ENCODE measurements around the gene WFDC9.
"Not testable (repeated sequence)": the region's sequence is repeated elsewhere in the genome, so short reads cannot be mapped to it uniquely, and the experiment has no call there.

Gene WFDC9

DNA sequence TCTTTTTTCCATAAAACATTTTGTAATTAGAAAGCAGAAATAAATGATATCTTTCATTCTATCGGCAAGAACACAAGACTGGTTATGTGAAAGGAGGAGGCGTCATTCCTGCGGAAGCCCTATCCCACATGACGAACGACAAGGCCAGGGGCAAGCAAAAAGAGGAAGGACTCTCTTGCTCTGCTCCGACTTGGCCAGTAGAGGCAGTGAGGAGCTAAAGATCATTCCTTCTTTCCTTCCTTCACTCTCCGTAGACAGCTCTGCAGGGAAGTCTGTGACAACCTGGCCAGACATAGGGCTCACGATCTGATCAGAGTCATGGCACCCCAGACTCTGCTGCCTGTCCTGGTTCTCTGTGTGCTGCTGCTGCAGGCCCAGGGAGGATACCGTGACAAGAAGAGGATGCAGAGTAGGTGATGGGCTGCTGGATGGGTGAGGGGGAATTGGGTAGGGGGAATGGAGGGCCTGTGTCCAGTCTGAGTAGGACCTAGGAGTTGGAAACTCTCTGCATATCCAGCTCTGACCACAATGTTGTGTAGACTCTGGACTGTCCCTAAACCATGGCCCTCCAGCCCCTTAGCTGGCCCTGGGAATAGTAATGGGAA is 1.5 kb downstream of the WFDC9 start, which contains the start of gene WFDC10A:
Gene WFDC10A, plus strand, starts transcription at position 244 of the 605 bp plus-strand sequence. Its CDS starts 75 bp downstream, at position 319.
- DNase-seq (ENCODE audit: low read depth in 1 of 2, low spot score in 1 of 2) = peak; percentile 69 to 80
- in situ Hi-C loops (cut with HindIII; ENCODE audit: low pct_unique_long_range_greater_than_20kb, low sequenced_read_pairs) = no loop called here
- no peak for TF ChIP-seq JUND (IDR thresholded peaks at IDR 0.05; ENCODE audit: low read depth)

- in situ Hi-C loops (cut with HindIII; ENCODE audit: low pct_unique_long_range_greater_than_20kb, low sequenced_read_pairs) = no loop called here
- no peak for TF ChIP-seq JUND (IDR thresholded peaks at IDR 0.05; ENCODE audit: low read depth)
- no peak for DNase-seq (ENCODE audit: low read depth in 1 of 2, low spot score in 1 of 2)
Measured at GRCh38 chr20:45626540-45626939, 4.5 kb downstream of the WFDC9 start.

GRCh38 chr20:45621593-45621992 is 9.5 kb downstream of the WFDC9 start:
- in situ Hi-C loops (cut with HindIII; ENCODE audit: low pct_unique_long_range_greater_than_20kb, low sequenced_read_pairs) = no loop called here
- TF ChIP-seq JUND (IDR thresholded peaks at IDR 0.05; ENCODE audit: low read depth) = no peak

DNA sequence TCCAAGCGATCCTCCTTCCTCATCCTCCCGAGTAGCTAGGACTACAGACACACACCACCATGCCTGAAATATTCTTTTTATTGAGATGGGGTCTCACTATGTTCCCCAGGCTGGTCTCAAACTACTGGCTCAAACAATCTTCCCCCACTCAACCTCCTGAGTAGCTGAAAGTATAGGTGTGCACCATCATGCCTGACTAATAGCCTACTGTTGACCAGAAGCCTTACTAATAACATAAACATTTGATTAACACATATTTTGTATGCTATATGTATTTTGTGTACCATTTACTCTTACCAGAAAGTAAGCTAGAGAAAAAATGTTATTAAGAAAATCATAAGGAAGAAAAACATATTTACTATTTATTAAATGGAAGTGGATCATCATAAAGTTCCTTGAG is 13.5 kb downstream of the WFDC9 start:
- TF ChIP-seq JUND (IDR thresholded peaks at IDR 0.05; ENCODE audit: low read depth) = no peak
- in situ Hi-C loops (cut with HindIII; ENCODE audit: low pct_unique_long_range_greater_than_20kb, low sequenced_read_pairs) = no loop called here
- no peak for DNase-seq (ENCODE audit: low read depth in 1 of 2, low spot score in 1 of 2)

More at GRCh38 chr20:45621593-45621992, 9.5 kb downstream of the WFDC9 start:
- DNase-seq (ENCODE audit: low read depth in 1 of 2, low spot score in 1 of 2) = no peak

DNA sequence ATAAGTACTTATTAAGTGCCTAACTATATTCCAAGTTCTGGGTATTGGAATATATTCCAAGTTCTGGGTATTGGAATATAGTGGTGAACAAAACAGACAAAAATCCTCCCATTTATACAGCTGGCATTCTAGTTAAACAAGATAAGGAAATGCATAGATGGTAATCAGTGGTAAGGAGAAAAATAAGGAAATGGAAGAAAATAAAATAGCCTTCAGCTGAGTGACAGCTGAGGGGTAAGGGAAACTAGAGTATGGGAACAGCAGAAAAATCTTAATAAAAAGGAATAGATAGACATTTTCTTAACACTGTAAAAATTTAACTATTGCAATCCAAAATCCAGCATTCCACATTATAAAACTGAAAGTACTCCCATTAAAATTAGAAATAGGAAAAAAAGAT is 18.8 kb downstream of the WFDC9 start:
- no peak for TF ChIP-seq JUND (IDR thresholded peaks at IDR 0.05; ENCODE audit: low read depth)
- in situ Hi-C loops (cut with HindIII; ENCODE audit: low pct_unique_long_range_greater_than_20kb, low sequenced_read_pairs) = no loop called here
- DNase-seq (ENCODE audit: low read depth in 1 of 2, low spot score in 1 of 2) = no peak

DNA sequence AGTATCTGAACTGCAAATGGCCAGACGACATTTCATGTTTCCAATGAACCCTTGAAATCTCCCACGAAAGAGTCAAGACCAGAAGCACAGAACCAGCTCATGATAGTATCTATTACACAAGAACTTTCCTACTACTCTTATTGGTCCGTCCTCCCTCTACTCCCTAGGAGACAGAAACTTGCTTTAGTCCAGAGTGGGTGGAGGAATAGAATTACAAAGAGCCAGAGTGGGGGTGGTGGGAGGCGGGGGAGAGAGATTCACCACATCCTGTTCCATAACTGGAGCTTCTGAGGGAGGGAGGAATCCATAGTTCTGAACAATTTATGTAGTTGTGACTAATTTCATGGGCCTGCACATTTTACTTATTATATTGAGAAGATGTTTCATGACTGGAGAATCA is 20.0 kb downstream of the WFDC9 start:
- DNase-seq (ENCODE audit: low read depth in 1 of 2, low spot score in 1 of 2) = peak in 1 of 2 experiments; percentile 73
- no peak for TF ChIP-seq JUND (IDR thresholded peaks at IDR 0.05; ENCODE audit: low read depth)
- in situ Hi-C loops (cut with HindIII; ENCODE audit: low pct_unique_long_range_greater_than_20kb, low sequenced_read_pairs) = no loop called here

DNA sequence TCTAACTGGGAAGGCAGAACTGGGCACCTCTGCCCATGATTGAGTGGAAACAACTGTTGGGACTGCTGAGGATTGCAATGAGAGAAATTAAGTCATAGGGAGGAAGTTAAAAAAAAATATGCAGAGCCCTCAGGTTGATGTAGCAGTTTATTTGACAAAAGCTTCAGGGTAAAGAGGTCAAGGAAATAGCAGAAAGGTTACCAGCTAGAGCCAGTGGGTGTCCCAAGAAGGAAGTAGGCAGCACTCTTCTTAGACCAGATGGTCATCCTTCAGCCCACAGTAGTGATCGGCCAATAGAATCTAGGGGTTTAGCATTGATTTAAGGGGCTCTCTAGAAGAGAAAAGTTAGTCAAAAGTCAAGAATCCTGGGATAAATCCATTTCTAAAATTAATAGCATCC is 23.3 kb downstream of the WFDC9 start:
- TF ChIP-seq JUND (IDR thresholded peaks at IDR 0.05; ENCODE audit: low read depth) = no peak
- in situ Hi-C loops (cut with HindIII; ENCODE audit: low pct_unique_long_range_greater_than_20kb, low sequenced_read_pairs) = no loop called here
- DNase-seq (ENCODE audit: low read depth in 1 of 2, low spot score in 1 of 2) = no peak

DNA sequence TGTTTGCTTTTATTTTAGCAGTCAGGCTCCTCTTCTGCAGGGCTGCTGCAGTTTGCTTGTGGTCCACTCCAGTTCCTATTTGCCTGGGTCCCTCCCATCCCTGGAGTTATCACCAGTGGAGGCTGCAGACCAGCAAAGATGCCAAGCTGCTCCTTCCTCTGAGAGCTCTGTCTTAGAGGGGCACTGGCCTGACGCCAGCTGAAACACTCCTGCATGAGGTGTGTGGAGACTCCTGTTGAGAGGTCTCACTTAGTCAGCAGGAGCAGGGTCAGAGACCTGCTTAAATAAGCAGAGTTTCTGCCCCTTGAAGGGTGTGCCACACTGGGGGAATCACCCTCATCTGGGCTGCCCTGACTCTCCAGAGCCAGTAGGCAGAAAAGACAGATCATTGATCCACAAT is 35.8 kb downstream of the WFDC9 start:
- in situ Hi-C loops (cut with HindIII; ENCODE audit: low pct_unique_long_range_greater_than_20kb, low sequenced_read_pairs) = no loop called here
- DNase-seq (ENCODE audit: low read depth in 1 of 2, low spot score in 1 of 2) = no peak
- no peak for TF ChIP-seq JUND (IDR thresholded peaks at IDR 0.05; ENCODE audit: low read depth)

DNA sequence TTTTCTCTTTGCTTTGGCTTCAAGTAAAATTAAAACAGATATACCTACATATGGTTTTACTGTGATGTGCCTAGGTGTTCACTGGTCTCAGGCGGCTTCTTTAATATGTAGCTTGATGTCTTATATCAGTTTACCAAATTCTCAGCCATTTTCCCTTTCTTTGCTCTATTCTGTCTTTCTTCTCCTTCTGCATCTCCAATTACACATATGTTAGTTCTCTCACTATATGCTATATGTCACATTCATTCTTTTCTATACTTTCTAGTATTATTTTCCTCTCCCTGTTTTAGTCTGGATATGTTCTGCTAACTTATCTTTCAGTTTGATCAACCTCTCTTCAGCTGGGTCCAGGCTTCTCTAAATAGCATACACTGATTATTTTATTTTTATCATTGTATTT is 37.6 kb downstream of the WFDC9 start:
- in situ Hi-C loops (cut with HindIII; ENCODE audit: low pct_unique_long_range_greater_than_20kb, low sequenced_read_pairs) = no loop called here
- no peak for TF ChIP-seq JUND (IDR thresholded peaks at IDR 0.05; ENCODE audit: low read depth)
- DNase-seq (ENCODE audit: low read depth in 1 of 2, low spot score in 1 of 2) = no peak

- DNase-seq (ENCODE audit: low read depth in 1 of 2, low spot score in 1 of 2) = peak; percentile 33 to 88
- TF ChIP-seq JUND (IDR thresholded peaks at IDR 0.05; ENCODE audit: low read depth) = no peak
- in situ Hi-C loops (cut with HindIII; ENCODE audit: low pct_unique_long_range_greater_than_20kb, low sequenced_read_pairs) = no loop called here
Measured at GRCh38 chr20:45592574-45593189, 38.4 kb downstream of the WFDC9 start.

DNA sequence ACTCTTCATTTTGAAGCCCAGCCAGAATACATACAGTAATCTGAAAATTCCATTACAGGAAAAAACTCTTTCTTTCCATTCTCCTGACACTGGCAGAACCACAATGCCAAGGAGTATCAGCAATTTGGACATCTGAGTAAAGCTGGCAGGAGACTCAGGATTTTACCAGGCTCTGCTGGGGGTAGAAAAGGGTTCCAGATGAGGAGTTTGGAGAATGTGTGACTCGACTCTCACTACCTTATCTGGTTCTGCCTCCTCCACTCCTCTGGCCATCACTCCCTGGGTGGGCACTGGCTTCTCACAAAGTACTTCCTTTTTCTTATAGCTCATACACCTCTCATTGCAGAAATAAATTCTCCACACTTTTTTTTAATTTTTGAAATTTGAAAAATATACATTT is 41.4 kb downstream of the WFDC9 start:
- in situ Hi-C loops (cut with HindIII; ENCODE audit: low pct_unique_long_range_greater_than_20kb, low sequenced_read_pairs) = no loop called here
- TF ChIP-seq JUND (IDR thresholded peaks at IDR 0.05; ENCODE audit: low read depth) = no peak

GRCh38 chr20:45588800-45589199 is 42.3 kb downstream of the WFDC9 start:
- peak in 1 of 2 experiments; percentile 12 for DNase-seq (ENCODE audit: low read depth in 1 of 2, low spot score in 1 of 2)
- in situ Hi-C loops (cut with HindIII; ENCODE audit: low pct_unique_long_range_greater_than_20kb, low sequenced_read_pairs) = no loop called here
- TF ChIP-seq JUND (IDR thresholded peaks at IDR 0.05; ENCODE audit: low read depth) = no peak

More for the DNA sequence above, 41.4 kb downstream of the WFDC9 start:
- no peak for DNase-seq (ENCODE audit: low read depth in 1 of 2, low spot score in 1 of 2)

DNA sequence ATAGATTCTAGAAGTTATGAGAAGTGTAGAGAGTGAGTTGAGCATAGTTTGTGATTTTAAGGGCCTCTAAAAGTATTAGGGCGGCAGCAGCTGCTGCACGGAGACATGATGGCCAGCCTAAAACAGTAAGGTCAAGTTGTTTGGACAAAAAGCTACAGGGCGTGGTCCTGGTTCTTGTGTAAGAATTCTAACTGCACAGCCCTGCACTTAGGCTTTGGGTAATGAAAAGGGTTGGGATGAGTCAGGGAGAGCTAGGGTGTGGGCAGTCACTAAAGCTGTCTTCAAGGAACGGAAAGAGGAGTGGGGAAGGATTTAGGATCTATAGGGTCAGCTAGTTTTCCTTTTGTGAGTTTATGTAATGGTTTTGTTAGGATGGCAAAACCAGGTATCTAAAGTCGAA is 45.1 kb downstream of the WFDC9 start:
- in situ Hi-C loops (cut with HindIII; ENCODE audit: low pct_unique_long_range_greater_than_20kb, low sequenced_read_pairs); DNase-seq (ENCODE audit: low read depth in 1 of 2, low spot score in 1 of 2): not testable (repeated sequence)

GRCh38 chr20:45584294-45584693 is 46.8 kb downstream of the WFDC9 start:
- DNase-seq (ENCODE audit: low read depth in 1 of 2, low spot score in 1 of 2); in situ Hi-C loops (cut with HindIII; ENCODE audit: low pct_unique_long_range_greater_than_20kb, low sequenced_read_pairs): not testable (repeated sequence)

All from T47D (cell line).